ENCODE results near the gene SLC29A4. TPM values are rescaled to one million over a fixed set of nuclear protein-coding genes. Genes with fewer than 3 reads are reported as not detected.

Gene SLC29A4
- total RNA-seq, 1 donor from 2014 or later, result 0.98 TPM

- Histone ChIP-seq H3K27ac (no peak overlapping the region), H3K4me1 (no peaks in the 10 kb centered on the region), H3K27me3 (no peaks in the 10 kb centered on the region), H3K9me3 (no peaks in the 10 kb centered on the region), H3K4me3 (no peak overlapping the region), H3K36me3 (peaks cover 84% of the 10 kb centered on the region)
- ATAC-seq (no peak), DNase-seq (no peak)
- TF ChIP-seq CTCF (IDR thresholded peaks at IDR 0.05), result no peak
- intact Hi-C loops (cut with DNase I), result no loop called here
Observed at GRCh38 chr7:5348134-5349004, 65.6 kb downstream of the SLC29A4 start.

GRCh38 chr7:5349005-5349380 is 66.2 kb downstream of the SLC29A4 start:
- no peak overlapping the region for H3K27ac ChIP-seq
- ATAC-seq, result no peak
- intact Hi-C loops (cut with DNase I), result no loop called here
- no peak overlapping the region for H3K4me3 ChIP-seq
- TF ChIP-seq CTCF (IDR thresholded peaks at IDR 0.05), result no peak
- H3K4me1 ChIP-seq, result no peaks in the 10 kb centered on the region
- no peaks in the 10 kb centered on the region for H3K9me3 ChIP-seq
- H3K27me3 ChIP-seq, result no peaks in the 10 kb centered on the region
- DNase-seq, result no peak
- H3K36me3 ChIP-seq, result peaks cover 84% of the 10 kb centered on the region

- Histone ChIP-seq H3K27ac (no peak overlapping the region), H3K4me1 (peaks cover 5% of the 10 kb centered on the region), H3K4me3 (no peak overlapping the region), H3K27me3 (no peaks in the 10 kb centered on the region), H3K36me3 (peaks cover 79% of the 10 kb centered on the region), H3K9me3 (no peaks in the 10 kb centered on the region)
- no peak for TF ChIP-seq CTCF (IDR thresholded peaks at IDR 0.05)
- ATAC-seq, result no peak
- DNase-seq, result no peak
- intact Hi-C loops (cut with DNase I), result no loop called here
Observed at GRCh38 chr7:5349437-5350173, 66.9 kb downstream of the SLC29A4 start.

- H3K4me1 ChIP-seq, result peaks cover 10% of the 10 kb centered on the region
- H3K27ac ChIP-seq, result no peak overlapping the region
- no peak for ATAC-seq
- DNase-seq, result no peak
- peaks cover 78% of the 10 kb centered on the region for H3K36me3 ChIP-seq
- no peak overlapping the region for H3K4me3 ChIP-seq
- no peak for TF ChIP-seq CTCF (IDR thresholded peaks at IDR 0.05)
- intact Hi-C loops (cut with DNase I), result no loop called here
- H3K9me3 ChIP-seq, result no peaks in the 10 kb centered on the region
- no peaks in the 10 kb centered on the region for H3K27me3 ChIP-seq
Observed at GRCh38 chr7:5350174-5350463, 67.4 kb downstream of the SLC29A4 start.

- no peak for TF ChIP-seq CTCF (IDR thresholded peaks at IDR 0.05)
- Histone ChIP-seq H3K27me3 (no peaks in the 10 kb centered on the region), H3K4me1 (peaks cover 13% of the 10 kb centered on the region), H3K4me3 (no peak overlapping the region), H3K36me3 (peaks cover 78% of the 10 kb centered on the region), H3K9me3 (no peaks in the 10 kb centered on the region), H3K27ac (no peak overlapping the region)
- ATAC-seq (no peak), DNase-seq (no peak)
- intact Hi-C loops (cut with DNase I), result no loop called here
Observed at GRCh38 chr7:5350600-5351385, 68.0 kb downstream of the SLC29A4 start.

Measured in upper lobe of right lung (tissue), 1 donor.